ENCODE measurements around the gene AFAP1L2. TPM values are rescaled to one million over a fixed set of nuclear protein-coding genes. Genes with fewer than 3 reads are reported as not detected.
A peak's percentile ranks its signal among the peaks of the same experiment; 100 is the strongest.

Gene AFAP1L2
- total and polyA plus RNA-seq, 12 donors, result 2.9 to 5.0 (median 4.3) TPM

GRCh38 chr10:114356126-114356525 lies 48.2 kb downstream of the AFAP1L2 start:
- no peak for ATAC-seq
- H3K4me1 ChIP-seq, result peaks cover 0 to 30% (median 15%) of the 10 kb centered on the region in 9 donors
- H3K4me3 ChIP-seq, result no peak overlapping the region
- intact Hi-C loops (cut with DNase I), result no loop called here
- no peaks in the 10 kb centered on the region for H3K9me3 ChIP-seq
- 70 to 71% methylated on average over 4 of the region's 4 CpGs for WGBS, 2 donors
- H3K27ac ChIP-seq, result no peak overlapping the region
- DNase-seq, result no peak
- no peaks in the 10 kb centered on the region for H3K36me3 ChIP-seq
- no peaks in the 10 kb centered on the region for H3K27me3 ChIP-seq
- TF ChIP-seq CTCF (IDR thresholded peaks at IDR 0.05), result no peak

GRCh38 chr10:114353383-114353782 lies 50.9 kb downstream of the AFAP1L2 start:
- Histone ChIP-seq H3K27me3 (no peaks in the 10 kb centered on the region), H3K4me3 (no peak overlapping the region), H3K36me3 (no peaks in the 10 kb centered on the region), H3K27ac (no peak overlapping the region), H3K4me1 (peaks cover 0 to 49% (median 19%) of the 10 kb centered on the region in 9 donors), H3K9me3 (no peaks in the 10 kb centered on the region)
- ATAC-seq, result no peak
- intact Hi-C loops (cut with DNase I), result no loop called here
- 75 to 78% methylated on average over 2 of the region's 2 CpGs for WGBS, 2 donors
- no peak for DNase-seq
- no peak for TF ChIP-seq CTCF (IDR thresholded peaks at IDR 0.05)

GRCh38 chr10:114352653-114353298 lies 51.5 kb downstream of the AFAP1L2 start:
- H3K9me3 ChIP-seq, result no peaks in the 10 kb centered on the region
- ATAC-seq, result no peak
- DNase-seq, result no peak
- WGBS, 2 donors, result 93 to 96% methylated on average over 9 of the region's 9 CpGs
- no peaks in the 10 kb centered on the region for H3K27me3 ChIP-seq
- peaks cover 0 to 48% (median 19%) of the 10 kb centered on the region in 9 donors for H3K4me1 ChIP-seq
- no peak overlapping the region for H3K27ac ChIP-seq
- no peak for TF ChIP-seq CTCF (IDR thresholded peaks at IDR 0.05)
- no peak overlapping the region for H3K4me3 ChIP-seq
- H3K36me3 ChIP-seq, result no peaks in the 10 kb centered on the region
- intact Hi-C loops (cut with DNase I), result no loop called here

- intact Hi-C loops (cut with DNase I), result no loop called here
- Histone ChIP-seq H3K9me3 (no peaks in the 10 kb centered on the region), H3K4me1 (peaks cover 0 to 29% (median 12%) of the 10 kb centered on the region in 9 donors), H3K36me3 (no peaks in the 10 kb centered on the region), H3K4me3 (no peak overlapping the region), H3K27ac (peak overlapping the region in 3 of 10 donors; percentile 53 to 61 (median 57)), H3K27me3 (no peaks in the 10 kb centered on the region)
- TF ChIP-seq CTCF (IDR thresholded peaks at IDR 0.05), result no peak
- no peak for DNase-seq
- no peak for ATAC-seq
- 65 to 74% methylated on average over 11 of the region's 11 CpGs for WGBS, 2 donors
These were observed 53.6 kb downstream of the AFAP1L2 start for GRCh38 chr10:114350751-114351150.

All from heart right ventricle (tissue), 16 donors.